HG03039 (cell line): Measurements from ENCODE around the gene ZBTB8OS.

ENCODE experiments used
- ATAC-seq: cut with Tn5 transposase; IDR thresholded peaks from one replicate; pipeline ENCODE4 v1.9.1; 2021; ENCODE audit warnings: mild to moderate bottlenecking, moderate library complexity; ENCODE audit not compliant: unreplicated experiment

Gene ZBTB8OS

GRCh38 chr1:32612189-32612881, 38.0 kb downstream of the ZBTB8OS start:
- ATAC-seq = peak; percentile 70

GRCh38 chr1:32611859-32612188, 38.5 kb downstream of the ZBTB8OS start:
- ATAC-seq = no peak

GRCh38 chr1:32609180-32609579, 41.2 kb downstream of the ZBTB8OS start:
- ATAC-seq = no peak

DNA sequence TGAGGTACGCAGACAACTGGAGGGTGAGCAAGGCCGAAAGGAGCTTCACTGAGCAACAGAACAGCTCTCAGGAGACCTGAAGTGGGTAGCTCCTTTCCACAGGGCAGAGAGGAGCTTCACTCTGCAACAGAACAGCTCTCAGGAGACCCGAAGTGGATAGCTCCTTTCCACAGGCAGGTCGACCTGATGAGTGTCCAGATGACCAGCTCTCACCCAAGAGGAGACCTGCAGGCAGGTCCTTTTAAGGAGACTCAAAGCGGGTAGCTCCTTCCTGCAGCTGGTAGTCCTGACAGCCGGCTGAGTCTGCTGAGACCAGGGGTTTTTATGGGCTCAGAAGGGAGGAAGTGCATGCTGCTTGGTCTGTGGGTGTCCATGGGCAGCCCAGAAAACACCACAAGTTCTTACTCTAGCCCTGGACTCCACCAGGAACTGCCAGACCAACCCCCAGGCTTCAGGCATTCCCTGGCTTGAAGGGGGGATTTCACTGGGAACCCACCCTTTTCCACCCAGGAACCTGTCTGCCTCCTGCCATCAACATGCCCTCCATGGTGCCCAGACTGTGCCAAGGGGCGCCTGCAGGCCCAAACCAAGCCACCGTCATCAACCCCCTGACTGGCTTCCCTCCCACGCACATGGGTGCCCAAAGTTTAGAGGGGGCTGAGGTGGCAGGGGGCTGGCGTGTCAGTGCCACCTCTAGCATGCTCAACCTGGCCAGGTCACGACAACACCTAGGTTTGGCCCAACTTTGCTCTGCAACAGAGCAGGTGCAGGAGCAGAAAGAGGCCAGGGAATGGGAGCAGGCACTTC, 43.6 kb downstream of the ZBTB8OS start:
- no peak for ATAC-seq

- ATAC-seq = no peak
These were observed 44.5 kb downstream of the ZBTB8OS start for GRCh38 chr1:32605711-32606424.

DNA sequence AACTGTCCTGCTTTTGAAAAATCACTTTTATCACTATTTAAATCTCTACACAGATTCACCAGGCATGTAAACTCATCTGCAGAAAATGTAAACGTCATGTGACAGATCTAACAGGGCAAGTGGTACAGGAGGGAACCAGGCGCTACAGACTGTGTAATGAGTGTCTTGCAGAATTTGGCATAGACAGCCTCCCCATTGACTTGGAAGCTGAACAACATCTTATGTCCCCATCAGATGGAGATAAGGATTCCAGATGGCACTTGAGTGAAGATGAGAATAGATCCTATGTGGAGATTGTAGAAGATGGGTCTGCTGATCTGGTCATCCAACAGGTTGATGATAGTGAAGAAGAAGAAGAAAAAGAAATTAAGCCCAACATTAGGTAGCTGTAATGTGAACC, 50.3 kb downstream of the ZBTB8OS start:
- ATAC-seq = no peak

DNA sequence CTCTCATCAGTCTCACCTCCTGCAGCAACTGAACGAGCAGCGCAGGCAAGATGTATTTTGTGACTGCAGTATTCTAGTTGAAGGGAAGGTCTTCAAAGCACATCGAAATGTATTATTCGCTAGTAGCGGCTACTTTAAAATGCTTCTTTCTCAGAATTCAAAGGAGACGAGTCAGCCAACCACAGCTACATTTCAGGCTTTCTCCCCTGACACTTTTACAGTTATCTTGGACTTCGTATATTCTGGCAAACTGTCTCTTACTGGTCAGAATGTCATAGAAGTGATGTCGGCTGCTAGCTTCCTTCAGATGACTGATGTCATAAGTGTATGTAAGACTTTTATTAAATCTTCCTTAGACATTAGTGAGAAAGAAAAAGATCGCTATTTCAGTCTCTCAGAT, 57.4 kb downstream of the ZBTB8OS start:
- no peak for ATAC-seq

GRCh38 chr1:32580348-32581017, 69.9 kb downstream of the ZBTB8OS start:
- no peak for ATAC-seq
